HEK293T (cell line): ENCODE data around the gene RAD50.

Experiments used
- CTCF ChIA-PET: fragments of 350-600 bp; formaldehyde crosslinking; extraction: SDS; loops from one replicate; lab custom pipeline; 2021; ENCODE audit warnings: antibody characterized with exemption, inconsistent platforms; lab: Yijun Ruan, JAX
- POLR2A ChIA-PET: fragments of 350-600 bp; formaldehyde crosslinking; extraction: SDS; loops from one replicate; lab custom pipeline; 2020; ENCODE audit warnings: antibody characterized with exemption, inconsistent platforms; lab: Yijun Ruan, JAX
- DNase-seq: peaks from one replicate; pipeline ENCODE4 v3.0.0; 2012; ENCODE audit warnings: mixed read lengths; ENCODE audit errors: extremely low spot score
- ARNT ChIP-seq: fragments of 450-650 bp; IDR thresholded peaks from 2 replicates; pipeline ENCODE4 v1.6.1; 2017; ENCODE audit warnings: mild to moderate bottlenecking
- BHLHE40 ChIP-seq: fragments of 450-650 bp; IDR thresholded peaks from 2 replicates; pipeline ENCODE4 v1.6.1; 2016; ENCODE audit warnings: mild to moderate bottlenecking, moderate library complexity, borderline replicate concordance
- CTBP1 ChIP-seq: fragments of 450-650 bp; IDR thresholded peaks from 2 replicates; pipeline ENCODE4 v1.6.1; 2016; ENCODE audit warnings: borderline replicate concordance
- ELF4 ChIP-seq: fragments of 450-650 bp; IDR thresholded peaks from 2 replicates; pipeline ENCODE4 v1.6.1; 2017; ENCODE audit warnings: antibody characterized with exemption
- FOXA1 ChIP-seq: fragments of 450-650 bp; IDR thresholded peaks from 2 replicates; pipeline ENCODE4 v1.6.1; 2016; ENCODE audit warnings: mild to moderate bottlenecking
- FOXK2 ChIP-seq: fragments of 450-650 bp; IDR thresholded peaks from 2 replicates; pipeline ENCODE4 v1.6.1; 2016; ENCODE audit warnings: mild to moderate bottlenecking
- FOXM1 ChIP-seq: fragments of 450-650 bp; IDR thresholded peaks from 2 replicates; pipeline ENCODE4 v1.6.1; 2017; ENCODE audit warnings: mild to moderate bottlenecking, borderline replicate concordance
- HDGF ChIP-seq: fragments of 450-650 bp; IDR thresholded peaks from 2 replicates; pipeline ENCODE4 v1.6.1; 2017; ENCODE audit warnings: antibody characterized with exemption, borderline replicate concordance
- L3MBTL2 ChIP-seq: fragments of 450-650 bp; conservative IDR thresholded peaks from 2 replicates; pipeline ENCODE4 v1.6.1; 2016; ENCODE audit warnings: mild to moderate bottlenecking
- LEF1 ChIP-seq: fragments of 450-650 bp; IDR thresholded peaks from 2 replicates; pipeline ENCODE4 v1.6.1; 2017; ENCODE audit warnings: mild to moderate bottlenecking, borderline replicate concordance
- NFRKB ChIP-seq: fragments of 450-650 bp; IDR thresholded peaks from 2 replicates; pipeline ENCODE4 v1.6.1; 2016; ENCODE audit warnings: mild to moderate bottlenecking, moderate library complexity
- SP1 ChIP-seq: fragments of 450-650 bp; IDR thresholded peaks from 2 replicates; pipeline ENCODE4 v1.6.1; 2017
- SUZ12 ChIP-seq: fragments of 450-650 bp; IDR thresholded peaks from 2 replicates; pipeline ENCODE4 v1.6.1; 2016; ENCODE audit warnings: mild to moderate bottlenecking
- TARDBP ChIP-seq: fragments of 450-650 bp; IDR thresholded peaks from 2 replicates; pipeline ENCODE4 v1.6.1; 2016
- ZNF384 ChIP-seq: fragments of 450-650 bp; IDR thresholded peaks from 2 replicates; pipeline ENCODE4 v1.6.1; 2016
- TF ChIP-seq, protein P1 (sequence below): fragments of 450-650 bp; IDR thresholded peaks from 2 replicates; pipeline ENCODE4 v1.6.1; 2016

RAD50 gene

GRCh38 chr5:132673939-132674630, 117.3 kb downstream of the RAD50 start, which contains the start of gene IL4:
Gene IL4, plus strand, starts transcription at chr5:132673989. Its CDS starts 62 bp downstream, at chr5:132674051.
- no peak for TF ChIP-seq ZNF384
- POLR2A ChIA-PET, result no interaction called here
- CTCF ChIA-PET, result interaction anchor here (1.3 kb wide), 1 partner anchor 146 kb away, joined by 4 read pairs; no protein-coding TSS in a partner anchor
- no peak for DNase-seq

GRCh38 chr5:132674671-132675506, 118.1 kb downstream of the RAD50 start:
- ChIA-PET CTCF (interaction anchor here (1.3 kb wide), 1 partner anchor 145 kb away, joined by 4 read pairs; no protein-coding TSS in a partner anchor), POLR2A (no interaction called here)
- DNase-seq, result no peak
- TF ChIP-seq LEF1, result no peak
- TF ChIP-seq NFRKB, result no peak
- TF ChIP-seq L3MBTL2, result no peak

- no peak for DNase-seq
- POLR2A ChIA-PET, result no interaction called here
- no peak for TF ChIP-seq ELF4
- no peak for TF ChIP-seq CTBP1
- TF ChIP-seq, protein P1, sequence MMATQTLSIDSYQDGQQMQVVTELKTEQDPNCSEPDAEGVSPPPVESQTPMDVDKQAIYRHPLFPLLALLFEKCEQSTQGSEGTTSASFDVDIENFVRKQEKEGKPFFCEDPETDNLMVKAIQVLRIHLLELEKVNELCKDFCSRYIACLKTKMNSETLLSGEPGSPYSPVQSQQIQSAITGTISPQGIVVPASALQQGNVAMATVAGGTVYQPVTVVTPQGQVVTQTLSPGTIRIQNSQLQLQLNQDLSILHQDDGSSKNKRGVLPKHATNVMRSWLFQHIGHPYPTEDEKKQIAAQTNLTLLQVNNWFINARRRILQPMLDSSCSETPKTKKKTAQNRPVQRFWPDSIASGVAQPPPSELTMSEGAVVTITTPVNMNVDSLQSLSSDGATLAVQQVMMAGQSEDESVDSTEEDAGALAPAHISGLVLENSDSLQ, result no peak
- TF ChIP-seq SP1, result no peak
- CTCF ChIA-PET, result no interaction called here
Observed at GRCh38 chr5:132675936-132676689, 119.3 kb downstream of the RAD50 start.

DNA sequence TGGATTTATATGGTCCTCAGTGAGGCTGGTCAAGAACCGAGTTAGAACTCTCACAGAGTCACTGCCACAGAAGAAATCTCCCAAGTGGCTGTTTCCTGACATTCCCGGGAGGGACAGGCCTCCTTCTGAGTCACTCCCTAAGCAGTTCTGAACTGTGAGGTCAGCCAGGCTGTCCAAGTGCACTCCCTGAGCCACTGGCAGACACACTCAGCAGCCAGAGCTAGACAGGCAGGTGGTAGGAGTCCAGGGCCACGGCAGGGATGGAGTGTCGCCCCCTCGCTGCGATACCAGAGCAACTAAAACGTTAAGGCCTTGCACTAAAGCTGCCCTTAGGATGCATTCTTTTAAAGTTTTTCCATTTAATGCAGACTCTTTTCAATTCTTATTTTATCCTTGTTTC, 120.4 kb downstream of the RAD50 start:
- no peak for TF ChIP-seq FOXM1
- no peak for TF ChIP-seq NFRKB
- TF ChIP-seq LEF1, result no peak
- no peak for TF ChIP-seq SUZ12
- TF ChIP-seq ARNT, result no peak
- no peak for TF ChIP-seq FOXK2
- no peak for TF ChIP-seq ELF4

GRCh38 chr5:132677682-132678400, 121.1 kb downstream of the RAD50 start:
- TF ChIP-seq TARDBP (no peak), HDGF (no peak), SP1 (no peak), BHLHE40 (no peak), CTBP1 (no peak), ARNT (no peak), NFRKB (no peak), FOXM1 (no peak), FOXA1 (no peak), FOXK2 (no peak)
- TF ChIP-seq, protein P1, result no peak
- ChIA-PET CTCF (interaction anchor here (1.1 kb wide), 1 partner anchor 10 kb away, joined by 3 read pairs; no protein-coding TSS in a partner anchor), POLR2A (interaction anchor here (0.9 to 1.4 kb wide), 3 partner anchors 8 to 60 kb away, joined by 3 read pairs; partner anchors contain the start of gene KIF3A)
- DNase-seq, result no peak

More for the DNA sequence above, 120.4 kb downstream of the RAD50 start:
- no peak for DNase-seq
- CTCF ChIA-PET, result interaction anchor here (1.1 kb wide), 1 partner anchor 11 kb away, joined by 3 read pairs; no protein-coding TSS in a partner anchor
- POLR2A ChIA-PET, result interaction anchor here (1.0 kb wide), 1 partner anchor 29 kb away, joined by 3 read pairs; no protein-coding TSS in a partner anchor

- TF ChIP-seq ARNT (no peak), ELF4 (no peak), FOXM1 (no peak), L3MBTL2 (no peak), HDGF (no peak), FOXK2 (no peak), LEF1 (no peak)
- no peak for DNase-seq
- CTCF ChIA-PET, result interaction anchor here (0.6 kb wide), 2 partner anchors 59 to 100 kb away, joined by 3 to 4 read pairs; partner anchors contain the start of gene KIF3A
- POLR2A ChIA-PET, result interaction anchor here (0.9 to 1.4 kb wide), 2 partner anchors 9 to 59 kb away, joined by 3 read pairs; partner anchors contain the start of gene KIF3A
Observed at GRCh38 chr5:132678735-132679134, 122.0 kb downstream of the RAD50 start.
